Cardiac septum (tissue), 1 donor: ENCODE results near the gene GPN3. TPM values are rescaled to one million over a fixed set of nuclear protein-coding genes. Genes with fewer than 3 reads are reported as not detected.
A peak's percentile ranks its signal among the peaks of the same experiment; 100 is the strongest.
"Not testable (repeated sequence)": the region's sequence is repeated elsewhere in the genome, so short reads cannot be mapped to it uniquely, and the experiment has no call there.

Experiments
- DNase-seq: peaks from one replicate; pipeline ENCODE4 v3.0.0-alpha.2; 2020; ENCODE audit warnings: low spot score
- intact Hi-C: fragments of 100-400 bp; cut with DNase I; formaldehyde crosslinking; loops from one replicate; pipeline ENCODE4 v1.14.0; 2022
- total RNA-seq: library from RNA; stranded (reverse); fragmentation: NEBNext Ultra II Directional; extraction: Animal tissue kit (Norgen Biotek cat#: 25700); gene quantifications from one replicate; pipeline ENCODE4 v1.2.1, GENCODE V29; 2021
- donor health status: DM: no; HTN: no; CAD: no.

Gene GPN3
- total RNA-seq, 1 donor from 2014 or later: 27.1 TPM

- intact Hi-C loops: loop anchor here (2.0 kb wide), 1 partner anchor 435 kb away; no protein-coding TSS in a partner anchor
- DNase-seq: no peak
These were observed 14.3 kb downstream of the GPN3 start for GRCh38 chr12:110453569-110454296.

DNA sequence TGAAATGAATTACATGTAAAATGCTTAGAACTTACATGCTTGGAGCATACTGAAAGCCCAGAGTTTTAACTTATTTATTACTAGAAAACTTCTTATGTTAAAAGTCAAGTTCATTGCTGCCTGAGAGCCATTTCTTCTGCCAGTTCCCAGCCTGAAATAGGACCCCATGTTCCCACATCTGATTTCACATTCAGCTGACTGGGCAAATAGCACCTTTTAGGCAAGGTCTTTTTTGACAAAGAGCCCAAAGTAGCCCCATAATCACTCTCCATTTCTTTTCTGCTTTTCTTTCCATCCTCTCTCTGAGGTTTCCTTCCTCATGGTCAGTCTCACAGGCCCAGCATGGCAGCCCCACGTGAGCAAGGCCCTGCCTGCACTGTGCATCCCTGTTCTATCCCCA is 16.8 kb downstream of the GPN3 start:
- intact Hi-C loops: loop anchor here (2.0 kb wide), 1 partner anchor 150 kb away; no protein-coding TSS in a partner anchor
- DNase-seq: no peak

DNA sequence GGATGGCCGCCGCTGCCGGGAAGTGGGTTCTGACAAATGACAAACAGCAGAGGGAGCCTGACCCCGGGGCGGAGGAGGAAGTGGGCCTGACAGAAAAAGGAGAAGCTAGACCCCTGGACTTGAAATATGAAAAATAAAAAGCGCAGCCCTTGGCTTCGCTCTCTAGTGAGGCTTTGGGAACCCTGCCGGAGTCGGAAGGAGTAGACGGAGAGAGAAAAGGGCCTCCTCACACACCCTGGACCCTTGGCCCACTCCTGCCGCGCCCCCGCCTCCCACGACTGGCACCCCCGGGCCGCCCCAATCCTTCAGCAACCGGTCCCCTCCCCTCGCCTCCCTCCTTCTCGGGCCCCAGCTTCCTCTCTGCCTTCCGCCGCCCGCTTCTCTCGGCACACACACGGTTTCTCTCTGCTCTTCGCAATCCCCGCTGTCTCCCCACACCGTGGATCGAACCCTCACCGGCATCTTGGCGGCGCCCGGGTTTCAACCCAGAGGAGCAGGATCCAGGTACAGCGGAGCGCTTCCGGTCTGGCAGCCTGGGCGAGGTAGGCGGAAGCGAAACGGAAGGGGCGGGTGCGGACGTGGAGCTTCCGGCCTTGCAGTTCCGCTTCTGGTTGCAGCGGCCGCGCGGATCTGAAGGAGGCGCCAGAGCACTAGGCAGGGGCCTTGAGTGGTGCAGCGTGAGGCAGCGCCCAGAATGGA is 18.1 kb downstream of the GPN3 start, which contains the start of gene ARPC3:
Gene ARPC3 (minus strand): TSS at position 539 of the 699 bp plus-strand sequence. CDS start 77 bp downstream, at position 462.
- intact Hi-C loops: loop anchor here (2.0 kb wide), 1 partner anchor 151 kb away; no protein-coding TSS in a partner anchor

DNA sequence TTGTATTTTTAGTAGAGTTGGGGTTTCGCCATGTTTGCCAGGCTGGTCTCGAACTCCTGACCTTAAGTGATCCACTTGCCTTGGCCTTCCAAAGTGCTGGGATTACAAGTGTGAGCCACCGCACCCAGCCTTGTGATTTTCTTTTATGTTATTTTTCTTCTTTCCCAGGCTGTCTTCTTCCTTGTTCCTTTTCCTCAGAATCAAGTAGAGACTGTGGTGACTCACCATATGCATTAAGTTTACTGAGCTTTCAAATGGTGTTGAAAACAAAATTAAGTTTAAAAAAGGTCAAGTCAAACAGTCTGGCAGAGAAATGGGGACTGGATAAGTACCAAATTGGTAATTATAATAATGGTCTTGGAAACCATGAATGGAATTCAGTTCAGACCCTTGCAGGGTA is 23.6 kb downstream of the GPN3 start:
- DNase-seq: no peak
- intact Hi-C loops: no loop called here

More for the DNA sequence above, 18.1 kb downstream of the GPN3 start, which contains the start of gene ARPC3:
- DNase-seq: peak; percentile 98

- DNase-seq: no peak
- intact Hi-C loops: no loop called here
These were observed 31.8 kb downstream of the GPN3 start for GRCh38 chr12:110436231-110436630.

DNA sequence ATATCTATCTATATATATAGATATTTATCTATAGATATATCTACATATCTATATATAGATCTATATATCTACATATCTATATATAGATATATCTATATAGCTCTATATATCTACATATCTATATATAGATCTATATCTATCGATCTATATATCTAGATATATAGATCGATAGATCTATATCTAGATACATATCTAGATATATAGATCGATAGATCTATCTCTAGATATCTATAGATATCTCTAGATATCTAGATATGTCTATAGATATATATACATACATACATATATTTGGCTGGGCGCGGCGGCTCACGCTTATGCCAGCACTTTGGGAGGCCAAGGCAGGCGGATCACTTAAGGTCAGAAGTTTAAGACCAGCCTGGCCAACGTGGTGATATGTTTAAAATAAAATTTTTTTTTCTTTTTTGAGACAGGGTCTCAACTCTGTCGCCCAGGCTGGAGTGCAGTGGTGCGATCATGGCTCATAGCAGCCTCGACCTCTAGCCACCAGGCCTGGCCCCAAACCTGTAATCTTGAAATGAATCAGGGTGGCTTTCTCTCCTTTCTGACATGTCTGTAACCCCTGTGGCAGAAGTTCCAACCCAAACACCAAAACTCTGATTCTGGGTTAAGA is 36.0 kb downstream of the GPN3 start:
- intact Hi-C loops: loop anchor here (1.0 kb wide), 1 partner anchor 332 kb away; no protein-coding TSS in a partner anchor
- DNase-seq: no peak

- intact Hi-C loops, DNase-seq: not testable (repeated sequence)
These were observed 38.4 kb downstream of the GPN3 start for GRCh38 chr12:110429676-110430075.

DNA sequence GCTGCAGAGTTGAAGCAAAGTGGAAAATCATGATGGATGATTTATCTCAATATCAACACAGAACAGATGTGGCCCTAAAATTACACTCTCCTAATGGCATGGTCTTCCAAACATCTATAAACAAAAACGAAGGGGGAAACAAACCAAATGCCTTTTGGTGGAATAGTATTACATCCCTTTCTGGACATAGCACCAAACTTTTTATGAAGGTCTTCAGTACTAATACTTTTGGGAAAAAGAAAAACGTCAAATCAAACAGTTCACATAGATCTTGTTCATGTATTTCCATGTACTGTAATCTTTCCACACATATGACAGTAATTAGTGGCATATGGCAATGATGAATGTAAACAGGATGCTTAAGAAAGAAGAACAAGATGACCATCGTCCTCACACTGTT is 41.7 kb downstream of the GPN3 start:
- no peak for DNase-seq
- intact Hi-C loops: no loop called here

- DNase-seq: no peak
- intact Hi-C loops: no loop called here
These were observed 43.8 kb downstream of the GPN3 start for GRCh38 chr12:110424237-110424636.

DNA sequence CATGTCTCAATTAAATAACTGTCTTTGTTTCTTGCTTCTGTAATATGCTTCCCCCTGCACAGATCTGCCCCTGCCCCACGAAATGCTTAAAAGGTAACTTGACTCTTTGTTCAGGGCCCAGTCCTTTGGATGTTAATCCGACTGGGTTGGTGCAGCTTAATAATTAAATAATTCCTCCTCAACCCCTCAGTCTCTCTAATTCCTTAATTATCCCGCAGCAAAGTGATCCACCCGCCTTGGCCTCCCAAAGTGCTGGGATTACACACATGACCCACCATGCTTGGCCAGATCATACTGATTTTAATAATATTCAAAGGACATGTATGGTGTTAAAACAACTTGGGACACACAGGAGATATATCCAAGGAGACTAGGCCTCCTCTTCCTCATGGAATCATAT is 46.4 kb downstream of the GPN3 start:
- DNase-seq: no peak
- intact Hi-C loops: no loop called here

DNA sequence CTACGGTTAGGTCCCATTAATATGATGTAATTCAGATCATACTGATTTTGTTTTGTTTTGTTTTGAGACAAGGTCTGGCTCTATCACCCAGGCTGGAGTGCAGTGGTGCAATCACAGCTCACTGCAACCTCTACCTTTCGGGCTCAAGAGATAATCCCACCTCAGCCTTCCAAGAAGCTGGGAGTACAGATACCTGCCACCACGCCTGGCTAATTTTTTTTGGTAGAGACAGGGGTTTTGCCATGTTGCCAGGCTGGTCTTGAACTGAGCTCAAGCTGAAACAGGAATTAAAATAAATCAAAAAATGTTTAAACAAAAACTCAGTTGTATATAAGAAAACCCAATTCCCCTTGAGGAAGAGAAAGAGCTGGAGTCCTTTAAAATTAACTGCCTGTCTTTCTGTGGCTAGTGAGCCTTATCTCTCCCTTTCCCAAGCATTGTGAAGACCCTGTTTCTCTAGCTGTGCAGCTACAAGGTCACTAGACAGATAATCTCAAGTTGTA is 46.8 kb downstream of the GPN3 start:
- DNase-seq: no peak
- intact Hi-C loops: no loop called here

- intact Hi-C loops, DNase-seq: not testable (repeated sequence)
These were observed 47.4 kb downstream of the GPN3 start for GRCh38 chr12:110420644-110421043.

DNA sequence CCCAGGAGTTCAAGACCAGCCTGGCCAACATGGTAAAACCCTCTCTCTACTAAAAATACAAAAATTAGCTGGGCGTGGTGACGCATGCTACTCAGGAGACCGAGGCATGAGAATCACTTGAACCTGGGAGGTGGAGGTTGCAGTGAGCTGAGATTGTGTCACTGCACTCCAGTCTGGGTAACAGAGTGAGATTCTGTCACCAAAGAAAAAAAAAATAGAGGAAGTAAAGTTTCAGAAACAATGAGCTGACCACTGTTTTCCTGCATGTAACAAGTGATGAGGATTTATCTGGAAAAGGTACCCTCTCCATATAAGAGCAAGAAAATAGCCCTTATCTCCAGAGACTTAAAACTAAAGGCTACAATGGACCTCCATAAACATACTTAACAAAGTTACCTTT is 50.9 kb downstream of the GPN3 start:
- DNase-seq, intact Hi-C loops: not testable (repeated sequence)

GRCh38 chr12:110410086-110410485 is 58.0 kb downstream of the GPN3 start:
- DNase-seq, intact Hi-C loops: not testable (repeated sequence)

GRCh38 chr12:110405126-110405662 is 62.9 kb downstream of the GPN3 start:
- DNase-seq: not testable (repeated sequence)
- intact Hi-C loops: loop anchor here (10.0 kb wide), 1 partner anchor 300 kb away; no protein-coding TSS in a partner anchor

DNA sequence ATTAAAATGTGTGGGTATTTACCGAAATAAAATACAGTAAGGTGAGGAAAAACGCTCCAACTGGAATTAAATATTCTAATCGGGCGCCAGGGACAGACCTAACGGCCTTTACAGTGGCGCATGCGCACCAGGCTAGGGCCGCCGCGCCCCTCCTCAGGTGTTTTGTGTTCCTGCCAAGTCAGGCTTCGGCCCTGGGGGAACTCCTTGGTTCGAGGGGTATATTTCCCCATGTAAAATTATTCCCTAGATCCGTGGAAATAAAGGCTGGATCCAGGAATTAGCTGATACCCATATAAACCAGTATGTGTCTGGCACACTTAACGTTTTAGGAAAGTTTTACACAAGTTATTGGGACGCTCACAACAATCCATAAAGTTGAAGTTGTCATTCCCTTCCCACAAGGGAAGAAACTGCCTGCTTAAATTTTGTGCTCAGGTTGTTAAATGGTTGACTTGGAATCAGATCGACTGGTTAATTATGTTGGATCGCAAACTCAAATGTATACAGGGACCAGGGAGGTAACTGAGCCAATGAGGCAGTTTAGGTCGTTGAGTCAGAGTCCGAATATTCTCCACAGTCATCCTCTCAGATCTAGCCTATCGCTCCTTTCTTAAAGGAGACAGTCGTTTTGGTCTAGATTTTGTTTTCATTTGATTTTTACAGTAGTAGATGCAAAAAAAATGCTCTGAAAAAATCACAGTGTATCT is 63.9 kb downstream of the GPN3 start:
- DNase-seq: peak; percentile 83

GRCh38 chr12:110403146-110403975 is 64.7 kb downstream of the GPN3 start, which contains the start of gene ANAPC7:
TSS of gene ANAPC7 (minus strand) at chr12:110403708. CDS start at chr12:110403627, 81 bp downstream.
- intact Hi-C loops: loop anchor here (10.0 kb wide), 1 partner anchor 299 kb away; no protein-coding TSS in a partner anchor
- peak; percentile 94 for DNase-seq

More for the DNA sequence above, 63.9 kb downstream of the GPN3 start:
- intact Hi-C loops: loop anchor here (10.0 kb wide), 1 partner anchor 299 kb away; no protein-coding TSS in a partner anchor
